Left colon (tissue), 2 donors: ENCODE measurements around the gene NDUFS2. TPM values are rescaled to one million over a fixed set of nuclear protein-coding genes. Genes with fewer than 3 reads are reported as not detected.

Experiments used
- ATAC-seq: fragments of 200-7000 bp; cut with Tn5 transposase; one replicate; pipeline ENCODE4 v1.9.1; 2020; ENCODE audit warnings: mild to moderate bottlenecking, moderate library complexity
- DNase-seq, 2 donors: peaks; one replicate each; pipeline ENCODE4 v3.0.0-alpha.2; 2020
- intact Hi-C, 2 donors: fragments of 100-400 bp; cut with DNase I in 1 of 2; cut with micrococcal nuclease in 1 of 2; formaldehyde crosslinking; loops; one replicate each; pipeline versions ENCODE4 v1.11.2 to v1.14.0; 2022; cut with DNase I, micrococcal nuclease
- total RNA-seq, 2 donors: library from RNA; stranded (reverse); fragmentation: NEBNext Ultra II Directional; extraction: Animal tissue kit (Norgen Biotek cat#: 25700); gene quantifications; one replicate each; pipeline ENCODE4 v1.2.1, GENCODE V29; 2021
- donor health status: DM: no; HTN: no; CAD: no.
- donor health status: DM: yes; HTN: yes; CAD: no.

NDUFS2 gene
- total RNA-seq, 2 donors from 2014 or later = 154 to 188 TPM

- DNase-seq = no peak
Measured at GRCh38 chr1:161168906-161169305, 33.3 kb upstream of the NDUFS2 start.

GRCh38 chr1:161171191-161171590, 31.0 kb upstream of the NDUFS2 start:
- no peak for ATAC-seq
- intact Hi-C loops = no loop called here
- no peak for DNase-seq

More at GRCh38 chr1:161168906-161169305, 33.3 kb upstream of the NDUFS2 start:
- ATAC-seq = no peak
- intact Hi-C loops = no loop called here

GRCh38 chr1:161171696-161172095, 30.5 kb upstream of the NDUFS2 start:
- intact Hi-C loops = no loop called here
- ATAC-seq (no peak), DNase-seq (no peak)

GRCh38 chr1:161172349-161172748, 29.8 kb upstream of the NDUFS2 start:
- no peak for ATAC-seq
- intact Hi-C loops = no loop called here
- no peak for DNase-seq

- ATAC-seq = no peak
- intact Hi-C loops = no loop called here
- DNase-seq = no peak
Measured at GRCh38 chr1:161172776-161173376, 29.3 kb upstream of the NDUFS2 start.

- no peak for ATAC-seq
- no peak for DNase-seq
- intact Hi-C loops = no loop called here
Measured at GRCh38 chr1:161173711-161174110, 28.5 kb upstream of the NDUFS2 start.

GRCh38 chr1:161174911-161175310, 27.3 kb upstream of the NDUFS2 start:
- intact Hi-C loops = no loop called here
- no peak for DNase-seq
- no peak for ATAC-seq

GRCh38 chr1:161175771-161176453, 26.3 kb upstream of the NDUFS2 start:
- intact Hi-C loops = no loop called here
- DNase-seq (no peak), ATAC-seq (no peak)

GRCh38 chr1:161176468-161177111, 25.6 kb upstream of the NDUFS2 start:
- ATAC-seq (peak; percentile 45), DNase-seq (no peak)
- intact Hi-C loops = no loop called here

- intact Hi-C loops = no loop called here
Measured at GRCh38 chr1:161177112-161177935, 24.8 kb upstream of the NDUFS2 start, which contains the start of gene B4GALT3. B4GALT3 (minus strand) TSS chr1:161177507; CDS start chr1:161176060, 1,447 bp downstream.

GRCh38 chr1:161177936-161178244, 24.3 kb upstream of the NDUFS2 start:
- intact Hi-C loops = no loop called here
- no peak for DNase-seq
- no peak for ATAC-seq

More at GRCh38 chr1:161177112-161177935, 24.8 kb upstream of the NDUFS2 start, which contains the start of gene B4GALT3:
- peak; percentile 82 to 94 for DNase-seq
- ATAC-seq = peak; percentile 96

- ATAC-seq = no peak
- intact Hi-C loops = no loop called here
- no peak for DNase-seq
Measured at GRCh38 chr1:161179698-161180097, 22.5 kb upstream of the NDUFS2 start.

GRCh38 chr1:161180639-161181038, 21.5 kb upstream of the NDUFS2 start:
- DNase-seq (no peak), ATAC-seq (no peak)
- intact Hi-C loops = no loop called here

GRCh38 chr1:161182214-161182613, 20.0 kb upstream of the NDUFS2 start:
- ATAC-seq = no peak
- DNase-seq = no peak
- intact Hi-C loops = no loop called here

GRCh38 chr1:161185282-161185682, 16.9 kb upstream of the NDUFS2 start:
- intact Hi-C loops = no loop called here
- ATAC-seq (peak; percentile 52), DNase-seq (peak; percentile 71 to 81)

GRCh38 chr1:161185732-161186311, 16.3 kb upstream of the NDUFS2 start:
- intact Hi-C loops = no loop called here
- DNase-seq (no peak), ATAC-seq (peak; percentile 25)

GRCh38 chr1:161187311-161187710, 14.9 kb upstream of the NDUFS2 start:
- intact Hi-C loops = no loop called here
- no peak for DNase-seq
- no peak for ATAC-seq

- intact Hi-C loops = no loop called here
- ATAC-seq (no peak), DNase-seq (no peak)
Measured at GRCh38 chr1:161188381-161188780, 13.8 kb upstream of the NDUFS2 start.

GRCh38 chr1:161189036-161189435, 13.1 kb upstream of the NDUFS2 start:
- ATAC-seq = no peak
- intact Hi-C loops = no loop called here
- no peak for DNase-seq
